ENCODE measurements around the gene SFXN5. TPM values are rescaled to one million over a fixed set of nuclear protein-coding genes. Genes with fewer than 3 reads are reported as not detected.

Gene SFXN5
- total RNA-seq, 1 experiment from 2014 or later, result 22.0 TPM

DNA sequence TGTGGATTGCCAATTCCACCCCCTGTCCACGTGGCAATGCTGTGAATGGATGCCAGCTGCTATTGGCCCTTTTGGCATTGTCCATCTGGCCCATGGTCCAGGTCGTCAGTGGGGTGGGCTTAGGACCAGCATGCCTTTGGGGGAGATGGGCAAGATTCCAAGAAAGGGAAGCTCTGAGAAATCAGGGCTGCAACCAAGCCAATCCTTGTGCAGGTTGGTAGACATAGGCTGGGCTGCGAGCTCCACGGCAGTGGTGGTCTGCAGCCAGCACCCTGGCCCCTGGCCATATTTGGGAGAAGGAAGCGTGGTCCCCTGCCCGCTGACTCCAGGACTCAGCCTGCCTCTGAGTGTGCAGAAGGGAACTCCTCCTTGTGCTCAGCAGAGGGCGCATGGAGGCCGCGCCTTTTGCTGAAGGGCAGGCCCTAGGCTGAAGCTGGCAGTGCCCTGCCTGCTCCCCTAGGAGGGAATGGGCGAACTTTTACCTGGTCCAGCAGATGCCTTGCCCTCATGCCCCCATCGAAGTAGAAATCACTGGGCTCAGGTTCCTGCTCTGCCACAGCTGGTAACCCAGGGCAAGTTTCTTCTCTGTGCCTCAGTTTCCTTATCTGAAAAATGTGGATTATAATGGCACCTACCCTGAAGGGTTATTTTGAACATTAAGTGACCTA, 178.9 kb downstream of the SFXN5 start:
- no peak for TF ChIP-seq EZH2 (IDR thresholded peaks at IDR 0.05; ENCODE audit: low read length, unreplicated experiment)
- TF ChIP-seq, protein P1, sequence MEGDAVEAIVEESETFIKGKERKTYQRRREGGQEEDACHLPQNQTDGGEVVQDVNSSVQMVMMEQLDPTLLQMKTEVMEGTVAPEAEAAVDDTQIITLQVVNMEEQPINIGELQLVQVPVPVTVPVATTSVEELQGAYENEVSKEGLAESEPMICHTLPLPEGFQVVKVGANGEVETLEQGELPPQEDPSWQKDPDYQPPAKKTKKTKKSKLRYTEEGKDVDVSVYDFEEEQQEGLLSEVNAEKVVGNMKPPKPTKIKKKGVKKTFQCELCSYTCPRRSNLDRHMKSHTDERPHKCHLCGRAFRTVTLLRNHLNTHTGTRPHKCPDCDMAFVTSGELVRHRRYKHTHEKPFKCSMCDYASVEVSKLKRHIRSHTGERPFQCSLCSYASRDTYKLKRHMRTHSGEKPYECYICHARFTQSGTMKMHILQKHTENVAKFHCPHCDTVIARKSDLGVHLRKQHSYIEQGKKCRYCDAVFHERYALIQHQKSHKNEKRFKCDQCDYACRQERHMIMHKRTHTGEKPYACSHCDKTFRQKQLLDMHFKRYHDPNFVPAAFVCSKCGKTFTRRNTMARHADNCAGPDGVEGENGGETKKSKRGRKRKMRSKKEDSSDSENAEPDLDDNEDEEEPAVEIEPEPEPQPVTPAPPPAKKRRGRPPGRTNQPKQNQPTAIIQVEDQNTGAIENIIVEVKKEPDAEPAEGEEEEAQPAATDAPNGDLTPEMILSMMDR (conservative IDR thresholded peaks at IDR 0.05; ENCODE audit: low read depth, low read length), result peak; percentile 89
- POLR2A ChIA-PET (ENCODE audit: unreplicated experiment), result no interaction called here
- H3K4me3 ChIP-seq (ENCODE audit: low read length), result no peak overlapping the region
- peaks cover 22% of the 10 kb centered on the region for H3K79me2 ChIP-seq (ENCODE audit: low read length)
- H3F3A ChIP-seq (ENCODE audit: low read length, unreplicated experiment), result no peaks in the 10 kb centered on the region
- BruUV-seq (replicated peaks), result no TSS peak
- peaks cover 19% of the 10 kb centered on the region; the same call in 1 of the 2 replicates for H4K20me1 ChIP-seq (ENCODE audit: low read length)
- CTCF ChIA-PET, result interaction anchor here (0.6 to 2.2 kb wide), 6 partner anchors 34 to 285 kb away, joined by 3 to 16 read pairs (median 5); no protein-coding TSS in a partner anchor
- H2AFZ ChIP-seq (ENCODE audit: low read length), result no peak overlapping the region
- H3K9ac ChIP-seq (ENCODE audit: low read length), result no peak overlapping the region
- H3K27me3 ChIP-seq (ENCODE audit: low read length), result no peaks in the 10 kb centered on the region
- DNase-seq (peak; percentile 82), ATAC-seq (peak; percentile 78)
- no peaks in the 10 kb centered on the region for H3K9me2 ChIP-seq (replicated peaks; ENCODE audit: low read length)
- H3K27ac ChIP-seq (ENCODE audit: low read length), result no peak overlapping the region
- intact Hi-C loops (cut with micrococcal nuclease), result loop anchor here (1.0 to 5.0 kb wide), 5 partner anchors 43 to 285 kb away; partner anchors contain the start of gene SFXN5
- H3K4me2 ChIP-seq (ENCODE audit: low read length), result no peak overlapping the region
- H3K36me3 ChIP-seq (ENCODE audit: low read depth, low read length), result no peaks in the 10 kb centered on the region
- H3K9me3 ChIP-seq (ENCODE audit: low read length), result no peaks in the 10 kb centered on the region
- H3K4me1 ChIP-seq (ENCODE audit: insufficient read depth, low read length), result peaks cover 32% of the 10 kb centered on the region

Other genes with a start within 250 kb of the SFXN5 start
- gene EXOC6B, start 245.7 kb downstream of the SFXN5 start, total RNA-seq (2014; rRNA removed), result 13.9 and 28.0 TPM in 2 replicates
- 69.4 and 88.6 TPM in 2 replicates for gene SPR, start 184.3 kb downstream of the SFXN5 start, total RNA-seq (2014; rRNA removed)
- not detected in 2 replicates for gene EMX1, start 154.2 kb downstream of the SFXN5 start, total RNA-seq (2014; rRNA removed)
- gene RAB11FIP5, start 41.2 kb upstream of the SFXN5 start, total RNA-seq (2014; rRNA removed), result 26.6 and 36.9 TPM in 2 replicates
- 0.07 TPM in 1 of 2 replicates, not detected in the other for gene NOTO, start 130.9 kb upstream of the SFXN5 start, total RNA-seq (2014; rRNA removed)
- 47.1 and 49.4 TPM in 2 replicates for gene SMYD5, start 142.5 kb upstream of the SFXN5 start, total RNA-seq (2014; rRNA removed)
- 62.5 and 65.7 TPM in 2 replicates for gene PRADC1, start 161.5 kb upstream of the SFXN5 start, total RNA-seq (2014; rRNA removed)
- 517 and 538 TPM in 2 replicates for gene CCT7, start 162.6 kb upstream of the SFXN5 start, total RNA-seq (2014; rRNA removed)
- 4.2 and 7.7 TPM in 2 replicates for gene FBXO41, start 212.8 kb upstream of the SFXN5 start, total RNA-seq (2014; rRNA removed)
- not detected in 2 replicates for gene EGR4, start 221.8 kb upstream of the SFXN5 start, total RNA-seq (2014; rRNA removed)